GM12878 (cell line): ENCODE data around the gene ABCA4. TPM values are rescaled to one million over a fixed set of nuclear protein-coding genes. Genes with fewer than 3 reads are reported as not detected.

Experiments used
- ATAC-seq: fragments of 200-7000 bp; cut with Tn5 transposase; 3 replicates; pipeline ENCODE4 v1.9.1; 2020; ENCODE audit warnings: mild to moderate bottlenecking, moderate library complexity
- BruUV-seq: library from RNA; stranded (reverse); fragments of 400-500 nt; replicated peaks from 2 replicates; lab custom pipeline; 2021; lab: Mats Ljungman, UMichigan
- CTCF ChIA-PET: fragments of 300-600 bp; sonication (Branson Sonifier 250); formaldehyde crosslinking; extraction: SDS; loops from one replicate; lab custom pipeline; 2021; ENCODE audit warnings: inconsistent platforms; lab: Yijun Ruan, JAX
- POLR2A ChIA-PET: fragments of 350-600 bp; formaldehyde crosslinking; extraction: SDS; loops from one replicate; lab custom pipeline; 2021; ENCODE audit warnings: inconsistent platforms; lab: Charles Lee
- RAD21 ChIA-PET: fragments of 300-600 bp; sonication (Branson Sonifier 250); formaldehyde crosslinking; loops from one replicate; lab custom pipeline; 2023; ENCODE audit warnings: antibody characterized with exemption; ENCODE audit not compliant: unreplicated experiment; lab: Charles Lee
- SMC1A ChIA-PET: fragments of 300-600 bp; sonication (Branson Sonifier 250); formaldehyde crosslinking; loops from one replicate; lab custom pipeline; 2023; ENCODE audit not compliant: unreplicated experiment, uncharacterized antibody; lab: Charles Lee
- DNase-seq: peaks from one replicate; pipeline ENCODE4 v3.0.0-alpha.2; 2011; ENCODE audit warnings: low read depth, low spot score
- FAIRE-seq: peaks from 3 replicates; lab custom pipeline; 2011; peaks lifted over from hg19 to GRCh38; lab: Jason Lieb, UNC
- H2AFZ ChIP-seq: 2 replicates; pipeline ENCODE4 v1.6.0; 2011; ENCODE audit warnings: low read depth, low read length, control low read depth; ENCODE audit not compliant: control insufficient read depth
- H3K27ac ChIP-seq: 2 replicates; pipeline ENCODE4 v1.5.1; 2011; ENCODE audit warnings: control low read depth; ENCODE audit not compliant: control insufficient read depth, insufficient read depth
- H3K27me3 ChIP-seq, 2 experiments: replicated peaks in 1 of 2; 2 replicates each; pipeline versions ENCODE4 v1.6.0 to v1.6.1; 2011; ENCODE audit warnings: low read length in 1 of 2; ENCODE audit not compliant: control insufficient read depth in 2 of 2, insufficient read depth in 2 of 2
- H3K36me3 ChIP-seq, 2 experiments: 2 replicates each; pipeline ENCODE4 v1.5.1; 2011; ENCODE audit warnings: low read length in 1 of 2; ENCODE audit not compliant: control insufficient read depth in 2 of 2, insufficient read depth in 2 of 2
- H3K4me1 ChIP-seq: 2 replicates; pipeline ENCODE4 v1.6.1; 2011; ENCODE audit warnings: mild to moderate bottlenecking, low read length, moderate library complexity, mixed read lengths; ENCODE audit not compliant: control insufficient read depth, insufficient read depth
- H3K4me2 ChIP-seq: 2 replicates; pipeline ENCODE4 v1.6.0; 2011; ENCODE audit warnings: control low read depth; ENCODE audit not compliant: control insufficient read depth, insufficient read depth
- H3K4me3 ChIP-seq: fragments of 200-600 bp; sonication (generic); 2 replicates; pipeline ENCODE4 v1.5.1; 2016
- H3K79me2 ChIP-seq: 2 replicates; pipeline ENCODE4 v1.6.0; 2011; ENCODE audit warnings: low read length; ENCODE audit not compliant: control insufficient read depth, insufficient read depth
- H3K9ac ChIP-seq: 2 replicates; pipeline ENCODE4 v1.8.0; 2011; ENCODE audit warnings: low read length, control low read depth, mixed read lengths; ENCODE audit not compliant: control insufficient read depth, insufficient read depth
- H3K9me3 ChIP-seq: replicated peaks from 3 replicates; pipeline ENCODE4 v1.5.1; 2011; ENCODE audit warnings: mild to moderate bottlenecking, low read length; ENCODE audit not compliant: control insufficient read depth, insufficient read depth
- H4K20me1 ChIP-seq: 2 replicates; pipeline ENCODE4 v1.6.0; 2011; ENCODE audit not compliant: control insufficient read depth, insufficient read depth
- ESRRA ChIP-seq: IDR thresholded peaks from 2 replicates; pipeline ENCODE4 v1.6.1; 2012; ENCODE audit warnings: mild to moderate bottlenecking, low read length, improper control_type of control experiment
- GATAD2B ChIP-seq: fragments of 450-650 bp; conservative IDR thresholded peaks from 2 replicates; pipeline ENCODE4 v1.6.1; 2017; ENCODE audit warnings: low read depth, mild to moderate bottlenecking, moderate library complexity
- KDM1A ChIP-seq: fragments of 200-600 bp; sonication (generic); IDR thresholded peaks from 2 replicates; pipeline ENCODE4 v1.6.1; 2016; ENCODE audit warnings: borderline replicate concordance
- KLF5 ChIP-seq: fragments of 450-650 bp; IDR thresholded peaks from 2 replicates; pipeline ENCODE4 v1.6.1; 2014; ENCODE audit warnings: mild to moderate bottlenecking; ENCODE audit not compliant: partially characterized antibody
- POLR2A ChIP-seq: IDR thresholded peaks from 2 replicates; pipeline ENCODE4 v1.6.1; 2011; ENCODE audit warnings: low read depth, mild to moderate bottlenecking, low read length
- ZZZ3 ChIP-seq: IDR thresholded peaks from 2 replicates; pipeline ENCODE4 v1.6.1; 2011; ENCODE audit warnings: low read depth; ENCODE audit not compliant: control insufficient read depth, insufficient read length
- WGBS: methylation state at CpG from one replicate; pipeline ENCODE4 v1.1.6; 2016; ENCODE audit warnings: low lambda C conversion rate; ENCODE audit not compliant: insufficient replicate concordance, insufficient coverage; ENCODE audit errors: missing lambda C conversion rate; 5-methylcytosine and 5-hydroxymethylcytosine counted together
- in situ Hi-C: fragments of 300-500 bp; cut with MboI; formaldehyde crosslinking; loops from 9 replicates; pipeline ENCODE4 v1.14.3; 2018; ENCODE audit warnings: mixed read lengths
- intact Hi-C: fragments of 100-400 bp; cut with micrococcal nuclease; formaldehyde crosslinking; loops from one replicate; pipeline ENCODE4 v1.14.2; 2022; ENCODE audit not compliant: unreplicated experiment
- polyA plus RNA-seq, 11 experiments: library from polyadenylated mRNA; depleted of rRNA in 4 of 11; unstranded in 6 of 11; stranded (reverse) in 5 of 11; fragments of >200 nt; fragmentation: Nextera tagmentation in 4 of 11; fragmentation: Illumina TruSeq in 1 of 11; extraction: Ambion mirVana in 4 of 11; extraction: Trizol in 1 of 11; gene quantifications; 1 replicate in 1 of 11; 2 replicates in 10 of 11; pipeline versions ENCODE4 v1.2.1 to v1.2.3, GENCODE V29; 2011 to 2016; ENCODE audit warnings: inconsistent platforms in 2 of 11, missing spikeins in 2 of 11, low read depth in 1 of 11
- total RNA-seq, 4 experiments: library from RNA; depleted of rRNA in 3 of 4; stranded (reverse); fragments of >200 nt in 3 of 4; fragmentation: Illumina TruSeq in 1 of 4; extraction: Trizol in 1 of 4; gene quantifications; 2 replicates each; pipeline versions ENCODE4 v1.2.1 to v1.2.3, GENCODE V29; 2013 to 2021
- TF ChIP-seq, protein P1 (sequence below): fragments of 150-350 bp; IDR thresholded peaks from 2 replicates; pipeline ENCODE4 v1.6.1; 2016; ENCODE audit warnings: low read depth, low read length
- TF ChIP-seq, protein P2 (sequence below): fragments of 450-650 bp; IDR thresholded peaks from 2 replicates; pipeline ENCODE4 v1.6.1; 2016; ENCODE audit warnings: mild to moderate bottlenecking, moderate library complexity, borderline replicate concordance
- TF ChIP-seq, protein P3 (sequence below): fragments of 450-650 bp; IDR thresholded peaks from 2 replicates; pipeline ENCODE4 v1.6.1; 2018; ENCODE audit warnings: mild to moderate bottlenecking, low read depth, moderate library complexity; ENCODE audit not compliant: partially characterized antibody

Gene ABCA4
- total and polyA plus RNA-seq, 10 of the 15 experiments (the other 5 are each of a cell fraction or from before 2014, with no cell fraction given), result 0.03 to 0.28 (median 0.11) TPM; not detected in 3

DNA sequence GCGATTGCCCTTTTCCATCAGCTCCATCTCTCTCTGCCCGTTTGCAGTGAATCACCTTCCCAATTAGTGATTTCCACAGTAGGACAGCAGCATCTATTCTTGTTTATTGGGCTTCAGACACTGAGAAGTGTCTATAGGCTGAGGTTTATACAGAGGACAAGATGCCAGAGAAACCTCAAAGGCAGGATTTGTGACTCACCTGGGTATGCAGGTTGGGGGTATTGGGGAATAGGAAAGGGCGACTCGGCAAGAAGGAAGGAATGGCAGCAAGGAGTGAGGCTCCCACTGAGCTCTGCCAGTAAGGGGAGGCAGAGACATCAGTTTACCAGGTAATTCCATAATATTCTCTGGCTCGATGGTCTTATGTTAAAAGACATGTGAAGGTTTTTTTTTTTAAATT, 25.3 kb upstream of the ABCA4 start:
- H3K4me3 ChIP-seq, result no peak overlapping the region
- H3K79me2 ChIP-seq, result no peaks in the 10 kb centered on the region
- H2AFZ ChIP-seq, result no peak overlapping the region
- H3K27me3 ChIP-seq, result no peaks in the 10 kb centered on the region; a peak in 1 of 4 replicates
- no peak for TF ChIP-seq GATAD2B
- no peak for TF ChIP-seq ZZZ3
- TF ChIP-seq ESRRA, result no peak
- no peak for TF ChIP-seq KLF5
- TF ChIP-seq, protein P1, sequence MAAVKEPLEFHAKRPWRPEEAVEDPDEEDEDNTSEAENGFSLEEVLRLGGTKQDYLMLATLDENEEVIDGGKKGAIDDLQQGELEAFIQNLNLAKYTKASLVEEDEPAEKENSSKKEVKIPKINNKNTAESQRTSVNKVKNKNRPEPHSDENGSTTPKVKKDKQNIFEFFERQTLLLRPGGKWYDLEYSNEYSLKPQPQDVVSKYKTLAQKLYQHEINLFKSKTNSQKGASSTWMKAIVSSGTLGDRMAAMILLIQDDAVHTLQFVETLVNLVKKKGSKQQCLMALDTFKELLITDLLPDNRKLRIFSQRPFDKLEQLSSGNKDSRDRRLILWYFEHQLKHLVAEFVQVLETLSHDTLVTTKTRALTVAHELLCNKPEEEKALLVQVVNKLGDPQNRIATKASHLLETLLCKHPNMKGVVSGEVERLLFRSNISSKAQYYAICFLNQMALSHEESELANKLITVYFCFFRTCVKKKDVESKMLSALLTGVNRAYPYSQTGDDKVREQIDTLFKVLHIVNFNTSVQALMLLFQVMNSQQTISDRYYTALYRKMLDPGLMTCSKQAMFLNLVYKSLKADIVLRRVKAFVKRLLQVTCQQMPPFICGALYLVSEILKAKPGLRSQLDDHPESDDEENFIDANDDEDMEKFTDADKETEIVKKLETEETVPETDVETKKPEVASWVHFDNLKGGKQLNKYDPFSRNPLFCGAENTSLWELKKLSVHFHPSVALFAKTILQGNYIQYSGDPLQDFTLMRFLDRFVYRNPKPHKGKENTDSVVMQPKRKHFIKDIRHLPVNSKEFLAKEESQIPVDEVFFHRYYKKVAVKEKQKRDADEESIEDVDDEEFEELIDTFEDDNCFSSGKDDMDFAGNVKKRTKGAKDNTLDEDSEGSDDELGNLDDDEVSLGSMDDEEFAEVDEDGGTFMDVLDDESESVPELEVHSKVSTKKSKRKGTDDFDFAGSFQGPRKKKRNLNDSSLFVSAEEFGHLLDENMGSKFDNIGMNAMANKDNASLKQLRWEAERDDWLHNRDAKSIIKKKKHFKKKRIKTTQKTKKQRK, result no peak
- TF ChIP-seq, protein P2, sequence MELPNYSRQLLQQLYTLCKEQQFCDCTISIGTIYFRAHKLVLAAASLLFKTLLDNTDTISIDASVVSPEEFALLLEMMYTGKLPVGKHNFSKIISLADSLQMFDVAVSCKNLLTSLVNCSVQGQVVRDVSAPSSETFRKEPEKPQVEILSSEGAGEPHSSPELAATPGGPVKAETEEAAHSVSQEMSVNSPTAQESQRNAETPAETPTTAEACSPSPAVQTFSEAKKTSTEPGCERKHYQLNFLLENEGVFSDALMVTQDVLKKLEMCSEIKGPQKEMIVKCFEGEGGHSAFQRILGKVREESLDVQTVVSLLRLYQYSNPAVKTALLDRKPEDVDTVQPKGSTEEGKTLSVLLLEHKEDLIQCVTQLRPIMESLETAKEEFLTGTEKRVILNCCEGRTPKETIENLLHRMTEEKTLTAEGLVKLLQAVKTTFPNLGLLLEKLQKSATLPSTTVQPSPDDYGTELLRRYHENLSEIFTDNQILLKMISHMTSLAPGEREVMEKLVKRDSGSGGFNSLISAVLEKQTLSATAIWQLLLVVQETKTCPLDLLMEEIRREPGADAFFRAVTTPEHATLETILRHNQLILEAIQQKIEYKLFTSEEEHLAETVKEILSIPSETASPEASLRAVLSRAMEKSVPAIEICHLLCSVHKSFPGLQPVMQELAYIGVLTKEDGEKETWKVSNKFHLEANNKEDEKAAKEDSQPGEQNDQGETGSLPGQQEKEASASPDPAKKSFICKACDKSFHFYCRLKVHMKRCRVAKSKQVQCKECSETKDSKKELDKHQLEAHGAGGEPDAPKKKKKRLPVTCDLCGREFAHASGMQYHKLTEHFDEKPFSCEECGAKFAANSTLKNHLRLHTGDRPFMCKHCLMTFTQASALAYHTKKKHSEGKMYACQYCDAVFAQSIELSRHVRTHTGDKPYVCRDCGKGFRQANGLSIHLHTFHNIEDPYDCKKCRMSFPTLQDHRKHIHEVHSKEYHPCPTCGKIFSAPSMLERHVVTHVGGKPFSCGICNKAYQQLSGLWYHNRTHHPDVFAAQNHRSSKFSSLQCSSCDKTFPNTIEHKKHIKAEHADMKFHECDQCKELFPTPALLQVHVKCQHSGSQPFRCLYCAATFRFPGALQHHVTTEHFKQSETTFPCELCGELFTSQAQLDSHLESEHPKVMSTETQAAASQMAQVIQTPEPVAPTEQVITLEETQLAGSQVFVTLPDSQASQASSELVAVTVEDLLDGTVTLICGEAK, result no peak
- TF ChIP-seq KDM1A, result no peak
- TF ChIP-seq, protein P3, sequence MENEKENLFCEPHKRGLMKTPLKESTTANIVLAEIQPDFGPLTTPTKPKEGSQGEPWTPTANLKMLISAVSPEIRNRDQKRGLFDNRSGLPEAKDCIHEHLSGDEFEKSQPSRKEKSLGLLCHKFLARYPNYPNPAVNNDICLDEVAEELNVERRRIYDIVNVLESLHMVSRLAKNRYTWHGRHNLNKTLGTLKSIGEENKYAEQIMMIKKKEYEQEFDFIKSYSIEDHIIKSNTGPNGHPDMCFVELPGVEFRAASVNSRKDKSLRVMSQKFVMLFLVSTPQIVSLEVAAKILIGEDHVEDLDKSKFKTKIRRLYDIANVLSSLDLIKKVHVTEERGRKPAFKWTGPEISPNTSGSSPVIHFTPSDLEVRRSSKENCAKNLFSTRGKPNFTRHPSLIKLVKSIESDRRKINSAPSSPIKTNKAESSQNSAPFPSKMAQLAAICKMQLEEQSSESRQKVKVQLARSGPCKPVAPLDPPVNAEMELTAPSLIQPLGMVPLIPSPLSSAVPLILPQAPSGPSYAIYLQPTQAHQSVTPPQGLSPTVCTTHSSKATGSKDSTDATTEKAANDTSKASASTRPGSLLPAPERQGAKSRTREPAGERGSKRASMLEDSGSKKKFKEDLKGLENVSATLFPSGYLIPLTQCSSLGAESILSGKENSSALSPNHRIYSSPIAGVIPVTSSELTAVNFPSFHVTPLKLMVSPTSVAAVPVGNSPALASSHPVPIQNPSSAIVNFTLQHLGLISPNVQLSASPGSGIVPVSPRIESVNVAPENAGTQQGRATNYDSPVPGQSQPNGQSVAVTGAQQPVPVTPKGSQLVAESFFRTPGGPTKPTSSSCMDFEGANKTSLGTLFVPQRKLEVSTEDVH, result no peak
- no peak for TF ChIP-seq POLR2A
- ChIA-PET RAD21 (no interaction called here), CTCF (no interaction called here), POLR2A (no interaction called here), SMC1A (no interaction called here)
- intact Hi-C loops, result no loop called here
- no peak for FAIRE-seq
- 43% methylated on average over 5 of the region's 5 CpGs for WGBS
- BruUV-seq, result no TSS peak
- no peak overlapping the region for H3K9ac ChIP-seq
- in situ Hi-C loops, result no loop called here
- DNase-seq, result no peak
- H4K20me1 ChIP-seq, result no peaks in the 10 kb centered on the region
- H3K27ac ChIP-seq, result no peak overlapping the region
- H3K4me1 ChIP-seq, result no peaks in the 10 kb centered on the region
- no peak overlapping the region for H3K4me2 ChIP-seq
- no peaks in the 10 kb centered on the region for H3K9me3 ChIP-seq
- ATAC-seq, result no peak
- no peaks in the 10 kb centered on the region for H3K36me3 ChIP-seq
